ENCODE data around the gene CNPPD1. TPM values are rescaled to one million over a fixed set of nuclear protein-coding genes. Genes with fewer than 3 reads are reported as not detected.

Gene CNPPD1
- total RNA-seq, 4 donors from 2014 or later = 50.6 to 82.0 (median 66.0) TPM

GRCh38 chr2:219159771-219160185 lies 16.9 kb downstream of the CNPPD1 start:
- Histone ChIP-seq H3K9me3 (no peaks in the 10 kb centered on the region), H3K27me3 (no peaks in the 10 kb centered on the region), H3K4me1 (peaks cover 0 to 20% (median 4%) of the 10 kb centered on the region in 3 donors), H3K27ac (peak overlapping the region; percentile 43 to 98 (median 93)), H3K36me3 (peaks cover 0 to 33% of the 10 kb centered on the region in 2 donors), H3K4me3 (peak overlapping the region; percentile 40 to 69)
- no peak for ATAC-seq
- TF ChIP-seq POLR2AphosphoS5 (IDR thresholded peaks at IDR 0.05) (no peak), EP300 (IDR thresholded peaks at IDR 0.05) (no peak), CTCF (IDR thresholded peaks at IDR 0.05) (no peak), POLR2A (IDR thresholded peaks at IDR 0.05) (no peak)
- 4 to 26% methylated on average over 4 to 10 of the region's 18 CpGs for WGBS, 2 donors (ENCODE audit: low coverage in 1 of 2)

- no peak for ATAC-seq
- H3K36me3 ChIP-seq = peaks cover 0 to 43% of the 10 kb centered on the region in 2 donors
- H3K27ac ChIP-seq = no peak overlapping the region
- peaks cover 0 to 20% (median 4%) of the 10 kb centered on the region in 3 donors for H3K4me1 ChIP-seq
- WGBS, 2 donors (ENCODE audit: low coverage in 1 of 2) = 88 to 90% methylated on average over 3 of the region's 3 CpGs
- no peaks in the 10 kb centered on the region for H3K9me3 ChIP-seq
- TF ChIP-seq POLR2AphosphoS5 (IDR thresholded peaks at IDR 0.05) (no peak), EP300 (IDR thresholded peaks at IDR 0.05) (no peak), POLR2A (IDR thresholded peaks at IDR 0.05) (no peak), CTCF (IDR thresholded peaks at IDR 0.05) (no peak)
- H3K27me3 ChIP-seq = no peaks in the 10 kb centered on the region
- H3K4me3 ChIP-seq = no peak overlapping the region
Measured at GRCh38 chr2:219158586-219158985, 18.1 kb downstream of the CNPPD1 start.

- 84 to 92% methylated on average over 2 to 4 of the region's 4 CpGs for WGBS, 2 donors (ENCODE audit: low coverage in 1 of 2)
- Histone ChIP-seq H3K27ac (no peak overlapping the region), H3K9me3 (no peaks in the 10 kb centered on the region), H3K36me3 (peaks cover 0 to 48% of the 10 kb centered on the region in 2 donors), H3K4me3 (no peak overlapping the region), H3K4me1 (peaks cover 0 to 20% (median 4%) of the 10 kb centered on the region in 3 donors), H3K27me3 (no peaks in the 10 kb centered on the region)
- no peak for ATAC-seq
- TF ChIP-seq EP300 (IDR thresholded peaks at IDR 0.05) (no peak), CTCF (IDR thresholded peaks at IDR 0.05) (no peak), POLR2AphosphoS5 (IDR thresholded peaks at IDR 0.05) (no peak), POLR2A (IDR thresholded peaks at IDR 0.05) (no peak)
Measured at GRCh38 chr2:219158025-219158424, 18.7 kb downstream of the CNPPD1 start.

- Histone ChIP-seq H3K4me3 (no peak overlapping the region), H3K9me3 (no peaks in the 10 kb centered on the region), H3K36me3 (peaks cover 0 to 55% of the 10 kb centered on the region in 2 donors), H3K27me3 (no peaks in the 10 kb centered on the region), H3K4me1 (peaks cover 0 to 20% (median 4%) of the 10 kb centered on the region in 3 donors), H3K27ac (no peak overlapping the region)
- ATAC-seq = no peak
- 86% methylated on average over 3 to 5 of the region's 8 CpGs for WGBS, 2 donors (ENCODE audit: low coverage in 1 of 2)
- TF ChIP-seq POLR2AphosphoS5 (IDR thresholded peaks at IDR 0.05) (no peak), POLR2A (IDR thresholded peaks at IDR 0.05) (no peak), CTCF (IDR thresholded peaks at IDR 0.05) (no peak), EP300 (IDR thresholded peaks at IDR 0.05) (no peak)
Measured at GRCh38 chr2:219157396-219157795, 19.3 kb downstream of the CNPPD1 start.

GRCh38 chr2:219155054-219155644 lies 21.6 kb downstream of the CNPPD1 start:
- Histone ChIP-seq H3K4me3 (no peak overlapping the region), H3K9me3 (no peaks in the 10 kb centered on the region), H3K4me1 (peaks cover 0 to 12% (median 4%) of the 10 kb centered on the region in 3 donors), H3K27ac (no peak overlapping the region), H3K27me3 (no peaks in the 10 kb centered on the region), H3K36me3 (peaks cover 0 to 65% of the 10 kb centered on the region in 2 donors)
- ATAC-seq = peak; percentile 50
- WGBS, 2 donors (ENCODE audit: low coverage in 1 of 2) = 4 to 8% methylated on average over 4 of the region's 4 CpGs
- peak; percentile 56 to 84 (median 67) for TF ChIP-seq CTCF (IDR thresholded peaks at IDR 0.05)
- no peak for TF ChIP-seq POLR2A (IDR thresholded peaks at IDR 0.05)
